HG03460 (cell line): ENCODE results near the gene MAP3K9.

ENCODE experiments used
- ATAC-seq: cut with Tn5 transposase; IDR thresholded peaks from one replicate; pipeline ENCODE4 v1.9.1; 2021; ENCODE audit not compliant: unreplicated experiment

Gene MAP3K9

DNA sequence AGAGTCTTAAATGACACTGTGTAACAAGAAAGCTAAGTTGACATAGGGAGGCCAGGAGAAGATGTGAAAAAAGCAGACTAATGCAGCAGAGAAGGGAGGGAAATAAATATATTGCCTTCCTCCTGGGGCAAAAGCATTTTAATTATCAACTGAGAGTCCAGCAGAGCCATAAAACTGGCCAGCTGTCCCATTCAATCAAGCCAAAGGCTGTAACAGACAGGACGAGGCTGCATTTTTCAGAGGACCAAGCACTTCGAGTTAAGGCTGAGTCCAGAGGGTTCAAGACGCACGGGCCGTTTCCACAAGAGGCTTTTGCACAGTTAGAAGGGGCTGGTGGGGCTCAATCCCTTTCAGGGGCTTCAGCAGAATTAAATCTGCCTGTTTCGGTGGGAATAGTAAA is 20.4 kb downstream of the MAP3K9 start:
- no peak for ATAC-seq

DNA sequence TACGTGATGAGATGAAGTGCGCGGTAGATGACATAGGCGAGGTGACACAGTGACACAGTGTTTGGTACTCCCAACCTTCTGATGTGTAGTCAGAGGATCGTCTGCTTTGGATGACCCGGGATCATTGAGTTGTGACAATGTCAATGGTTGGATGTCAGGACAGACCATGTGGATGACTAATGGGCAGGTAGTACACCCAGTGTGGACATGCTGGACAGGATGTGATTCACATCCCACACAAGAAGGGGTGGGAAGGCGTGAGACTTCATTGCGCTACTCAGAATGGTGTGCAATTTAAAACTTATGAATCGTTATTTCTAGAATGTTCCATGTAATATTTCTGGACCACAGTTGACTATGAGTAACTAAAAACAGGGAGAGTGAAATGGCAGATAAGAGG is 23.8 kb downstream of the MAP3K9 start:
- ATAC-seq = no peak

- ATAC-seq = no peak
Measured at GRCh38 chr14:70784886-70785285, 24.4 kb downstream of the MAP3K9 start.

- no peak for ATAC-seq
Measured at GRCh38 chr14:70782361-70782760, 27.0 kb downstream of the MAP3K9 start.

- ATAC-seq = no peak
Measured at GRCh38 chr14:70780396-70781075, 28.8 kb downstream of the MAP3K9 start.

GRCh38 chr14:70779667-70780066 is 29.6 kb downstream of the MAP3K9 start:
- ATAC-seq = no peak

DNA sequence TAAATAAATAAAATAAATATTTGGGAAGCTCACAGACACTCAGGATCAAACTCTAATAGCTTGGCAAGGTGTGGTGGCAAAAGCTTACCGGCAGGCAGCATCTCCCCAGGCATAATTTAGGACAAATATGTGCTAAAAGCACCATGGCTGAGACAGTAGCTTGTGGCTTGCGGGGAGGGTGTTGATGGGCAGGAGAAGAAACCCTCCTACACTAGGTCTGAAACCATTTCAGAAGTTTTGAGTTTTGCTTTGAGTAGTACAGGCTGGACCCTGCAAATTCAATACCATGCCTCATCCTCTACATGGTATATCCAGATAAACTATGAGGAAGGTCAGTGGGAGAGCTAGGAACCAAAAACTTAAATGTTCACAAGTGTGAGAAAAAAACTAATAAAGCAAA is 33.1 kb downstream of the MAP3K9 start:
- ATAC-seq = no peak

GRCh38 chr14:70773182-70773862 is 36.0 kb downstream of the MAP3K9 start:
- ATAC-seq = no peak

- ATAC-seq = no peak
Measured at GRCh38 chr14:70771781-70772212, 37.5 kb downstream of the MAP3K9 start.

DNA sequence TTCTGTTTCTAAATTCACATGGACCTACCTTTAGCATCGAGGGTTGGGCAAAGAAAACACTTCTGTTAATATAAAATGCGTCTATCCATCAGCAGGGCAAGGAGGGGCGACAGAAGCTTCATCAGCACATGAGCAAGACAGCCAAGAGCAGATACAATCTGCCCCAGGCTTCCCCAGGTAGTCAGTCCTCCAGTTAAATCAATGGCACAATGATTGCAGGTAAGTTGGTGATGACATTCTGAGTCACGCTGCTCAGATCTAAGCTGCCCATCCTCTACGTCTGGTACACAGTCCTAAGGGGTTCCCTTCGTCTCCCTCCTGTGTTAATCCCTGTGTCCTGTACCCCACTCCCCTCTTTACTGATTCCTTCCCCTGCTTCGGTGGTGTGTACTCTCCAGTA is 38.8 kb downstream of the MAP3K9 start:
- ATAC-seq = no peak

- no peak for ATAC-seq
Measured at GRCh38 chr14:70759398-70759797, 49.9 kb downstream of the MAP3K9 start.

DNA sequence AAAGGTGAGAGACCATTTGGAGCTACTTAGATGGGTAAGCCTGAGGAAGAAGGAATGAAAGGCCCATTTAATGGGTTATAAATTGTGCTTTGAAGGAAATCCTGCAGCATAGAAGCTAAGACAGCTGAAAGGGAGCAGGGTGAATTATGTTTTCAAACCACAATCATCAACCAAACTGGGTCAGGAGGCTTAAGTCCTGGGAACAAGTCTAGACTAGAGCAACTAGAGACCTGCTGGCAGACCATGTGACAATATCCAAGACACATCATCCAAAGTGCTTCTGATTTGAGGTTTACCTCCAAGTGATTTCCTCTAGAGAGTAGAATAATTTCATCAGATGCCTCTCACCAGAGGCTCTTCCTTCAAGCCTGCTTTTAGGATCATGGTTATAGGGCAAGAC is 53.7 kb downstream of the MAP3K9 start:
- ATAC-seq = no peak

- no peak for ATAC-seq
Measured at GRCh38 chr14:70754991-70755390, 54.3 kb downstream of the MAP3K9 start.

- no peak for ATAC-seq
Measured at GRCh38 chr14:70753518-70753953, 55.8 kb downstream of the MAP3K9 start.

DNA sequence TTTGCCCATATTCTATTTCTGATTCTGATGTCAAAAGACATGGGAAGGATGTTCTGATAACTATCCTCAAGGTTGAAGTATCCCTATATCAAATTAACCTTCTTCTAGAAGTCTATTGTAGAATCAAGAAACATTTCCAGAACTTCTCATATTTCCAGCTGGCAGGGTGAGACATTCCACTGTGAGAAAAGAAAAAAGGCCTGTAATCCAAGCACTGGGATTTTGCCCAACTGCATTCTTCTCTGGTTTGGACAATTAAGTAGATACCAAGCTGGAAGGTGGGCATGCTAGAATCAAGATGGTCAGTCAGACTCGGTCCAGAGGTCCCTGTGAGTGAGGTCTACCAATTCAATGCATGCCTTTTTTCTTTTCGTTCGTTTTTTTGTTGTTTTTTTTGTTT is 60.9 kb downstream of the MAP3K9 start:
- no peak for ATAC-seq

DNA sequence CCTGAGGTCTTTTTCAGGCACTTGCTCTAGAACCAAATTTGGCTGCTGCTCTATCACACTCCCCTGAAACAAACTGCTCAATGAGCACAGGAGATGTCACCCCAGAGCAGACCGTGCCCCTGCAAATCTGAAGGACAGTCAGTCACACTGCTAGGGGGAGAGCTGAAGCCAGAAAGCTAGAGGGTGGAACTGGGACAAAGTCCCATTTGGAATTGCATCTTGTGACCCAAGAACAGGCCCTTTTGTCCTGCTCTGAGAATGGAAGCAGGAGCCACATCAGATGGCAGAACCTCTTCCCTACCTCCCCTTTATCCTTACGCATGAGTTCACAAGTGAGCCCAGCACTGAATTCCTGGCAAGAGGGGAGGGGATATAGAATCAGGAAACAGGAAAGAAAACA is 64.7 kb downstream of the MAP3K9 start:
- no peak for ATAC-seq

DNA sequence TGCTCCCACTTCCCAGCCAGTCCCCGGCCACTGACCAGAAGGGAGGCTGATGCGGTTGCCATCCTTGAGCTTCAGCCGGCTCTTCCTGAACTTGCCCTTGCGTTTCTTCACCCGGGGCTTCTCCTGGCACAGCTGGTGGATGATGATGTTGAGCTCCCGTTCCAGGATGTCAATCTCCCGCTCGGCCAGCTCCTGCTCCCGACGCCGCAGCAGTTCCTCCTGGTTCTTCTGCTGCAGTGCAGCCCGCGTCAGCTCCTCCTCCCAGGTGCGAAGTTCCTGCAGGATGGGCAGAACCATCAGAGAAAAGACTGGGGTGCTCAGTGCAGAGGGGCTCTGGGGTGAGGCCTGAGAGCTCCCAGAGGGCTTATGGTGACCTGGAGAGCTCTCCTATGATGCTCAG is 67.0 kb downstream of the MAP3K9 start:
- ATAC-seq = no peak

GRCh38 chr14:70741482-70741881 is 67.8 kb downstream of the MAP3K9 start:
- ATAC-seq = no peak

DNA sequence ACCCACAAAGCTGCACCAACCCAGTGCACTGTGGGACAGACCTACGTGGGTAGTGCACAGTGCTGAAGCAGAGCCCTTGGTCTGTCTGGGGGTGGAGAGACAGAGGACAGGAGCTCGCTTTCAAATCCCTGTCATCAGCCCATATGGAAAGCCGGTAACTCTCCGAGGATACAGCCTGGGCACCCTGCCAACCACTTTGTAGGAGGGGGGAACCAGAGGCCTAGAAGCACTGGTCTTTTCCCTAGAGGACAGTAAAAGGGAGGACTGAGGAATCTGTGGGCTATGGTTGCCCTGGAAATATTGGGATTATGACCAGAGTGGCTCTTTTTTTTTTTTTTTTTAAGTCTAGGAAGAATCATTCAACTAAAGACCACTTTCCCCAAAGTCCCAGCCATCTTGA is 74.3 kb downstream of the MAP3K9 start:
- ATAC-seq = no peak

DNA sequence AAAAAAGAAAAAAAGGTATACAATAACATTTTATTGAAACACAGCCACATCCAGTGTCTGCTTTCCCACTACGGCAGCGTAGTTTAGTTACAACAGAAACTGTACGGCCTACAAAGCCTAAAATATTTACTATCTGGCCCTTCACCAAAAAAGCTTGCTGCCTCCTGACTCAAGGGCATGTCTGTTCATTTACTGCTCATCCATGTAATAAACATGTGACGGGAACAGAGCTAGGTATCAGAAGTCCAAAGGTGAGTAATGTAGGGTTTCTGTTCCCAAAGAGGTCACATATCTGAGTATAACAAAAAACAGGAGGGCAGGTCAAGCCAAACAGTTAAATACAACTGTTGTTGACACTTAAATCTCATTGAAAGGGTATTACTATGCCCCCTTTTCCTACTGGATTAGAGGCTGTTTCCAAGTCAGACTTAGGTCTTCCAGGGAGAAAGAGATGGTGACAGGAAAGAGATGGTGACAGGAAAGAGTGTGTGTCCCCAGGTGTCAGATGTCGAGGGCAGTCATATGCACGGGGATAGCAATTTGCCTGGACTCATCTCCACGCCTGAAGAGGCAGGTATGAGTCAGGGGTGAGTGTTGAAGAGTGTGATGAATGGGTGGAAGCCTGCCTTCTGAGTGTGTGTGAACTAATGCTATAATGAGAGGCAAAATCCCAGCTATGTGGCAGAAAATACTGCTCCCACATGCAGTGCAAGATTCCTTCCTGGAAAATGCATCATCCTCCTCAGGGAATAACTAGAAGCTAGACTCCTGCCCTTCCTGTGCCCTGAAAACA is 77.7 kb downstream of the MAP3K9 start:
- ATAC-seq = no peak

DNA sequence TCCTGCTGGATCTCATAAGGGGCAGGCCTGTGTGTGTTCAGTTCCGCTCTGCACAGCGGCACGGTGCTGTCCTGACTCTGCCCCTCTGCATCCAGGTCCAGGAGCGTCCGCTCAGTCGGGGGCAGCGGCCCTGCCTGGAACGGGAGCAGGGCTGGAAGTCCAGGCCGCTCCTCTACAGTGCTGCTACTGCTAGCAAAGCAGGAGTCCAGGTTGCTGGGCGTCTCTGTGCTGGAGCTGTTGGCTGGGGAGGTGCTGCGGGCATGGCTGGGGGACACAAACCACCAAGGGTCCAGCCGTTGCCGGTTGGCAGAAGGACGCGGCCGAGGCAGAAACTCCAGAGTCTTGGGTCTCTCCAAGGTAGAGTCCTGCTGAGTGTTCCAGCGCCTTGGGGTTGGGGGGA is 78.9 kb downstream of the MAP3K9 start:
- no peak for ATAC-seq
